Thyroid gland (tissue), 4 donors: ENCODE measurements around the gene SLC5A4. TPM values are rescaled to one million over a fixed set of nuclear protein-coding genes. Genes with fewer than 3 reads are reported as not detected.

Experiments used
- DNase-seq, 2 donors: peaks; one replicate each; pipeline ENCODE4 v3.0.0-alpha.2; 2019
- H3K27ac ChIP-seq, 3 donors: fragments of 200-600 bp; sonication (generic); 1 replicate in 2 of 3; 2 replicates in 1 of 3; pipeline ENCODE4 v1.5.1; 2016 to 2019; ENCODE audit warnings: mild to moderate bottlenecking in 1 of 3, moderate library complexity in 1 of 3
- H3K27me3 ChIP-seq: fragments of 200-600 bp; sonication (generic); one replicate; pipeline ENCODE4 v1.5.1; 2019
- H3K36me3 ChIP-seq, 2 donors: fragments of 200-600 bp; sonication (generic); one replicate each; pipeline ENCODE4 v1.5.1; 2016 to 2019
- H3K4me1 ChIP-seq, 2 donors: fragments of 200-600 bp; sonication (generic); one replicate each; pipeline ENCODE4 v1.5.1; 2017 to 2019
- H3K4me3 ChIP-seq, 3 donors: fragments of 200-600 bp; sonication (generic); replicated peaks in 1 of 3; 1 replicate in 2 of 3; 2 replicates in 1 of 3; pipeline ENCODE4 v1.5.1; 2016; ENCODE audit warnings: mild to moderate bottlenecking in 1 of 3
- H3K9me3 ChIP-seq: fragments of 200-600 bp; sonication (generic); one replicate; pipeline ENCODE4 v1.5.1; 2017
- POLR2A ChIP-seq, 2 donors: fragments of 450-650 bp; IDR thresholded peaks; one replicate each; pipeline ENCODE4 v1.6.1; 2017; ENCODE audit warnings: antibody characterized with exemption in 2 of 2, mild to moderate bottlenecking in 2 of 2, moderate library complexity in 1 of 2
- WGBS, 2 donors: methylation state at CpG; one replicate each; pipeline ENCODE4 v1.1.5; 2017; 5-methylcytosine and 5-hydroxymethylcytosine counted together
- intact Hi-C: fragments of 100-400 bp; cut with DNase I; formaldehyde crosslinking; loops from one replicate; pipeline ENCODE4 v1.15.1; 2023
- total RNA-seq, 4 donors: library from RNA; depleted of rRNA; stranded (reverse); fragments of >200 nt; gene quantifications; one replicate each; pipeline ENCODE4 v1.2.3, GENCODE V29; 2016
- TF ChIP-seq, protein P1 (sequence below), 6 experiments: fragments of 200-600 bp in 3 of 6; fragments of 450-650 bp in 3 of 6; sonication (generic) in 3 of 6; IDR thresholded peaks; one replicate each; pipeline ENCODE4 v1.5.1; 2016 to 2019; ENCODE audit warnings: antibody characterized with exemption in 6 of 6, mild to moderate bottlenecking in 2 of 6, inconsistent platforms in 1 of 6, moderate library complexity in 1 of 6

The SLC5A4 gene
- total RNA-seq, 4 donors from 2014 or later, result 0.45 to 1.3 (median 1.3) TPM

DNA sequence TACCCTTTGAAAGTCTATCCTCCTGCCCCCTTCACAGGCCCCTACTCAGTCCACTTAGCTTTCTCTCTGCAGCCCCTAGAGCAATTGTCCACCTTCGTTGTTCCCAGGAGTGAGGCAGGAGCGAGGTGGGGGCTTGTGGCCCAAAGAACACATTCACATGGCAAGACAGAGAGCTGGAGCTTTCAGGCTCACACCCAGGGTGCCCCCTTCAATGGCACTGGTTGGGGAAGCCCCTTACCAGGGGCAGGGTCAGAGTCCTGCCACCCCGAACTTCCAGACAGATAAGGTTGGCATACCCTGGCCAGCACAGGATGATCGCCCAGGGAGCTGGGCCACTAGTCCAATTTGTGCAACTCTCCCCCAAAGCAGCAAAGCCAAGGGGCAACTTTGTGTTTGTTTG lies 6.2 kb upstream of the SLC5A4 start:
- no peak overlapping the region for H3K4me3 ChIP-seq
- WGBS, 2 donors, result 65 to 77% methylated on average over 4 of the region's 4 CpGs
- no peak for TF ChIP-seq POLR2A (IDR thresholded peaks at IDR 0.05)
- TF ChIP-seq, protein P1, sequence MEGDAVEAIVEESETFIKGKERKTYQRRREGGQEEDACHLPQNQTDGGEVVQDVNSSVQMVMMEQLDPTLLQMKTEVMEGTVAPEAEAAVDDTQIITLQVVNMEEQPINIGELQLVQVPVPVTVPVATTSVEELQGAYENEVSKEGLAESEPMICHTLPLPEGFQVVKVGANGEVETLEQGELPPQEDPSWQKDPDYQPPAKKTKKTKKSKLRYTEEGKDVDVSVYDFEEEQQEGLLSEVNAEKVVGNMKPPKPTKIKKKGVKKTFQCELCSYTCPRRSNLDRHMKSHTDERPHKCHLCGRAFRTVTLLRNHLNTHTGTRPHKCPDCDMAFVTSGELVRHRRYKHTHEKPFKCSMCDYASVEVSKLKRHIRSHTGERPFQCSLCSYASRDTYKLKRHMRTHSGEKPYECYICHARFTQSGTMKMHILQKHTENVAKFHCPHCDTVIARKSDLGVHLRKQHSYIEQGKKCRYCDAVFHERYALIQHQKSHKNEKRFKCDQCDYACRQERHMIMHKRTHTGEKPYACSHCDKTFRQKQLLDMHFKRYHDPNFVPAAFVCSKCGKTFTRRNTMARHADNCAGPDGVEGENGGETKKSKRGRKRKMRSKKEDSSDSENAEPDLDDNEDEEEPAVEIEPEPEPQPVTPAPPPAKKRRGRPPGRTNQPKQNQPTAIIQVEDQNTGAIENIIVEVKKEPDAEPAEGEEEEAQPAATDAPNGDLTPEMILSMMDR (IDR thresholded peaks at IDR 0.05), result no peak
- intact Hi-C loops, result no loop called here
- DNase-seq, result no peak
- H3K4me1 ChIP-seq, result peaks cover 0 to 4% of the 10 kb centered on the region in 2 donors
- no peak overlapping the region for H3K27ac ChIP-seq
- no peaks in the 10 kb centered on the region for H3K9me3 ChIP-seq
- no peaks in the 10 kb centered on the region for H3K27me3 ChIP-seq
- H3K36me3 ChIP-seq, result no peaks in the 10 kb centered on the region

DNA sequence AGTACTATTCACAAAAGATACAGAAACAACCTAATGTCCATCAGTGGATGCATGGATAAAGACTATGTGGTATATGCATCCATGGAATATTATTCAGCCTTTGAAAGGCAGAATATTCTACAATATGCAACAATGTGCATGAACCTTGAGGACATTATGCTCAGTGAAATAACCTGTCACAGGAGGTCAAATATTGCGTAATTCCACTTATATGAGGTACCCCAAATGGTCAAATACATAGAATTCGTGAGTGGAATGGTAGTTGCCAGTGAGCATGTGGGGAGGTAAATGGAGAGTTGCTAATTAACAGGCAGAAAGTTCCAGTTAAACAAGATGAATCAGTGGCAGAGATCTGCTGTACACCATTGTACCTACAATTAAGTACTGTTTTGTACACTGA lies 3.6 kb upstream of the SLC5A4 start:
- WGBS, 2 donors, result 83 to 86% methylated on average over 2 of the region's 2 CpGs
- H3K27me3 ChIP-seq, result no peaks in the 10 kb centered on the region

DNA sequence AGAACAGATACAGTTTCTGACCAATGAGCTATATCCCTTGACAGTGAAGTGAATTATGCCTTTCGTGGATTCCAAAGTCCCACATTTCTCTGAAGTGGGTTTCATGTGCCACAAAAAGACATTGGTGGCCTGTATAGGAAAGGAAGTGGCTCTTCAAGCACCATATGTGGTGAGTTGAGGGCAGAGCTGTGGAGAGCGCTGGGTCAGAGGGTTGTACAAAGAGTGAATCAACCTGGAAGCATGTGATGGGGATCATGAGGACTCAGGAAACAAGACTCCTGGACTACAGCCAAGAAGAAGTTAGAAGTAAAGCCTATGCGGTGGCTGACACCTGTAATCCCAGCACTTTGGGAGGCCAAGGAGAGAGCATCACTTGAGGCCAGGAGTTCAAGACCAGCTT lies 579 bp upstream of the SLC5A4 start:
- DNase-seq, result no peak
- H3K27me3 ChIP-seq, result no peaks in the 10 kb centered on the region
- H3K27ac ChIP-seq, result no peak overlapping the region
- intact Hi-C loops, result no loop called here
- H3K4me1 ChIP-seq, result no peaks in the 10 kb centered on the region
- TF ChIP-seq, protein P1 (IDR thresholded peaks at IDR 0.05), result no peak
- no peak for TF ChIP-seq POLR2A (IDR thresholded peaks at IDR 0.05)
- 88 to 94% methylated on average over 3 of the region's 3 CpGs for WGBS, 2 donors
- H3K36me3 ChIP-seq, result no peaks in the 10 kb centered on the region
- no peaks in the 10 kb centered on the region for H3K9me3 ChIP-seq
- H3K4me3 ChIP-seq, result no peak overlapping the region

More for the DNA sequence above, 3.6 kb upstream of the SLC5A4 start:
- Histone ChIP-seq H3K4me3 (no peak overlapping the region), H3K27ac (no peak overlapping the region), H3K9me3 (no peaks in the 10 kb centered on the region), H3K4me1 (no peaks in the 10 kb centered on the region), H3K36me3 (no peaks in the 10 kb centered on the region)
- intact Hi-C loops, result no loop called here
- no peak for TF ChIP-seq POLR2A (IDR thresholded peaks at IDR 0.05)
- TF ChIP-seq, protein P1 (IDR thresholded peaks at IDR 0.05), result no peak
- DNase-seq, result no peak

DNA sequence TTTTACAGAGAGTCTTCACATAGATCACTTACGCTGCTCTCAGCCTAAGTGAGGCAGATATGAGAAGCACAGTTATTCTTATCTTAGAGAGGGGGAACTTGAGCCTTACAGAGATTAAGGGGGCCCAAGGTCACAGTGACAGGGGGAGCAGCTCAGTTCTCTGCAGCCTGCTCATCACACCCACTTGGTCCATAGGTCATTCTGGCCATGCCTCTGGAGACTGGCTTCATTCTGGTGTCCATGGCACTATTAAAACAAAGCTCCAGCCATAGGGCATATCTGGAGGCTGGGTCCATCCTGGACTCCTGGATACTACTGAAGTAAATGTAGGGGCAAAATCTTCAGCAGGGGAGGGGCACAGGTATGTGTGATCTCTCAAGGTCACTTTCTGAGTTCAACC lies 5.9 kb downstream of the SLC5A4 start:
- no peak for TF ChIP-seq POLR2A (IDR thresholded peaks at IDR 0.05)
- TF ChIP-seq, protein P1 (IDR thresholded peaks at IDR 0.05), result no peak
- no peaks in the 10 kb centered on the region for H3K36me3 ChIP-seq
- H3K4me1 ChIP-seq, result no peaks in the 10 kb centered on the region
- no peak for DNase-seq
- 85 to 94% methylated on average over 1 of the region's 1 CpG for WGBS, 2 donors
- no peak overlapping the region for H3K27ac ChIP-seq
- no peaks in the 10 kb centered on the region for H3K9me3 ChIP-seq
- intact Hi-C loops, result no loop called here
- no peaks in the 10 kb centered on the region for H3K27me3 ChIP-seq
- no peak overlapping the region for H3K4me3 ChIP-seq

DNA sequence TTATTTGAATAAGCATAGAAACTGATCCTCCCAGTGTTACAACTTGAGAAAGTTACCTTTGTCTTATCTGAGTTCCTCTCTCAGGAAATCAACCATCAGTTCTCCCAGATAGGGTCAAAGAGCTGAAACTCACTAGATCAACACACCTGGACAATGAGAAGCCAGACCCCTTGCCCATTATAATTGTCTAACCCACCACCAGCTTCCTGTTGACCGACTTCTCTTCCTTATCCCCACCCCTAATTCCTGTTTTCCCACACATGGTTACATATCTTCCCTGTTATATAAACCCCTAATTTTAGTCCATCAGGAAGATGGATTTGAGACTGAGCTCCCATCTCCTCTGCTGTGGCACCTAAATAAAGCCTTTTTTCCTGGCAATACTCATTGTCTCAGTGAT lies 6.9 kb downstream of the SLC5A4 start:
- no peaks in the 10 kb centered on the region for H3K27me3 ChIP-seq
- TF ChIP-seq, protein P1 (IDR thresholded peaks at IDR 0.05), result no peak
- no peak for TF ChIP-seq POLR2A (IDR thresholded peaks at IDR 0.05)
- WGBS, 2 donors, result 62 to 77% methylated on average over 1 of the region's 1 CpG
- H3K4me3 ChIP-seq, result no peak overlapping the region
- no peaks in the 10 kb centered on the region for H3K9me3 ChIP-seq
- H3K27ac ChIP-seq, result no peak overlapping the region
- intact Hi-C loops, result no loop called here
- DNase-seq, result no peak
- no peaks in the 10 kb centered on the region for H3K36me3 ChIP-seq
- H3K4me1 ChIP-seq, result no peaks in the 10 kb centered on the region
